ENCODE data around the gene KCTD4. TPM values are rescaled to one million over a fixed set of nuclear protein-coding genes. Genes with fewer than 3 reads are reported as not detected.

KCTD4 gene
- polyA plus RNA-seq, 1 donor (not counting 4 experiments of a cell fraction or from before 2014, with no cell fraction given): 0.39 TPM

GRCh38 chr13:45243077-45243476 is 42.2 kb upstream of the KCTD4 start:
- Histone ChIP-seq H3K4me1 (ENCODE audit: control insufficient read depth, extremely low read depth, insufficient read depth, low read length) (peaks cover 57% of the 10 kb centered on the region), H3K4me2 (ENCODE audit: control insufficient read depth, extremely low read depth, insufficient read depth, low read depth, low read length) (peak overlapping the region; percentile 30), H3K36me3 (ENCODE audit: control insufficient read depth in 2 of 2, extremely low read depth in 1 of 2, insufficient read depth in 2 of 2, low read length in 2 of 2) (no peaks in the 10 kb centered on the region), H3K79me2 (ENCODE audit: control insufficient read depth, insufficient read depth, low read length) (peaks cover 44% of the 10 kb centered on the region), H3K4me3 (ENCODE audit: control insufficient read depth in 2 of 3, extremely low read depth in 1 of 3, insufficient read depth in 2 of 3, low read depth in 1 of 3, low read length in 3 of 3) (peak overlapping the region in 1 of 3 experiments; percentile 47), H3K9me3 (ENCODE audit: control insufficient read depth, low read depth, low read length) (no peaks in the 10 kb centered on the region), H3K9me1 (ENCODE audit: control insufficient read depth, extremely low read depth, insufficient read depth, low read length) (no peaks in the 10 kb centered on the region), H2AFZ (ENCODE audit: control insufficient read depth, low read length) (no peak overlapping the region), H3K27ac (ENCODE audit: control insufficient read depth, insufficient read depth, low read length) (peak overlapping the region; percentile 68), H4K20me1 (ENCODE audit: control insufficient read depth, extremely low read depth, insufficient read depth, low read length) (no peaks in the 10 kb centered on the region), H3K9ac (ENCODE audit: control insufficient read depth, extremely low read depth, insufficient read depth, low read length) (peak overlapping the region; percentile 39), H3K27me3 (ENCODE audit: control insufficient read depth, extremely low read depth, insufficient read depth, low read length) (no peaks in the 10 kb centered on the region)
- FAIRE-seq (peak; percentile 46), DNase-seq (ENCODE audit: low read depth, low spot score) (no peak)
- TF ChIP-seq CTCF (optimal IDR thresholded peaks at IDR 0.05 in 1 of 3, IDR thresholded peaks at IDR 0.05 in 1 of 3, conservative IDR thresholded peaks at IDR 0.05 in 1 of 3; ENCODE audit: extremely low read depth in 1 of 3, insufficient read depth in 2 of 3, low read length in 3 of 3) (no peak), EZH2 (IDR thresholded peaks at IDR 0.05; ENCODE audit: low read length) (no peak)
- dilution Hi-C loops (cut with MboI; ENCODE audit: extremely low pct_ligation_motif_present, low sequenced_read_pairs): no loop called here

GRCh38 chr13:45242524-45242923 is 41.7 kb upstream of the KCTD4 start:
- Histone ChIP-seq H3K27me3 (ENCODE audit: control insufficient read depth, extremely low read depth, insufficient read depth, low read length) (no peaks in the 10 kb centered on the region), H3K4me3 (ENCODE audit: control insufficient read depth in 2 of 3, extremely low read depth in 1 of 3, insufficient read depth in 2 of 3, low read depth in 1 of 3, low read length in 3 of 3) (peak overlapping the region in 2 of 3 experiments; percentile 37 to 40), H3K79me2 (ENCODE audit: control insufficient read depth, insufficient read depth, low read length) (peaks cover 44% of the 10 kb centered on the region), H3K9me3 (ENCODE audit: control insufficient read depth, low read depth, low read length) (no peaks in the 10 kb centered on the region), H3K27ac (ENCODE audit: control insufficient read depth, insufficient read depth, low read length) (peak overlapping the region; percentile 68), H3K4me2 (ENCODE audit: control insufficient read depth, extremely low read depth, insufficient read depth, low read depth, low read length) (peak overlapping the region; percentile 77), H3K36me3 (ENCODE audit: control insufficient read depth in 2 of 2, extremely low read depth in 1 of 2, insufficient read depth in 2 of 2, low read length in 2 of 2) (no peaks in the 10 kb centered on the region), H4K20me1 (ENCODE audit: control insufficient read depth, extremely low read depth, insufficient read depth, low read length) (no peaks in the 10 kb centered on the region), H3K9me1 (ENCODE audit: control insufficient read depth, extremely low read depth, insufficient read depth, low read length) (no peaks in the 10 kb centered on the region), H3K4me1 (ENCODE audit: control insufficient read depth, extremely low read depth, insufficient read depth, low read length) (peaks cover 61% of the 10 kb centered on the region), H2AFZ (ENCODE audit: control insufficient read depth, low read length) (no peak overlapping the region), H3K9ac (ENCODE audit: control insufficient read depth, extremely low read depth, insufficient read depth, low read length) (peak overlapping the region; percentile 44)
- TF ChIP-seq EZH2 (IDR thresholded peaks at IDR 0.05; ENCODE audit: low read length): no peak
- TF ChIP-seq CTCF (optimal IDR thresholded peaks at IDR 0.05 in 1 of 3, IDR thresholded peaks at IDR 0.05 in 1 of 3, conservative IDR thresholded peaks at IDR 0.05 in 1 of 3; ENCODE audit: extremely low read depth in 1 of 3, insufficient read depth in 2 of 3, low read length in 3 of 3): no peak
- dilution Hi-C loops (cut with MboI; ENCODE audit: extremely low pct_ligation_motif_present, low sequenced_read_pairs): no loop called here
- DNase-seq (ENCODE audit: low read depth, low spot score) (no peak), FAIRE-seq (no peak)

Data from keratinocyte (primary cell).